Thyroid gland (tissue), 4 donors: ENCODE data around the gene ADAM29.

Source experiments
- POLR2A ChIP-seq, 2 donors: fragments of 450-650 bp; IDR thresholded peaks; one replicate each; pipeline ENCODE4 v1.6.1; 2017; ENCODE audit warnings: antibody characterized with exemption in 2 of 2, mild to moderate bottlenecking in 2 of 2, moderate library complexity in 1 of 2
- TF ChIP-seq, protein P1 (sequence below), 6 experiments: fragments of 200-600 bp in 3 of 6; fragments of 450-650 bp in 3 of 6; sonication (generic) in 3 of 6; IDR thresholded peaks; one replicate each; pipeline ENCODE4 v1.5.1; 2016 to 2019; ENCODE audit warnings: antibody characterized with exemption in 6 of 6, mild to moderate bottlenecking in 2 of 6, inconsistent platforms in 1 of 6, moderate library complexity in 1 of 6

DNA sequence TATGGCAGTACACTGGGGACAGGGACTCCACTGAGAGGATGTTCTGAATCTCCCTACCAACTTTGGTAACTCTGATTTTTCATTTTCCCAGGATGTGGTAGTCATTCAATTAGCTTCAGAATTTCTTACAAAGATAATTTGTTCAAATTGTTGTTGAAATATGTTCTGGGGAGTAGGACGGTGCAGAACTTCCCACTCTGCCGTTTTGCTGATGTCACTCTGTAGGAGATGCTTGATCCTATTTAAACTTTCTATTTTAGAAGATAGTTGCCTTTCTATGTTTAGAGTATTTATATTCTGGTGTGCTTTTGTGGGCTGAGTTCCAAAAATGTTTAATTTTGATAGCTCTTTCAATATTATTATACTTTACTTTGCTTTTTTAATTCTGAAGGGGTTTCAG is 55.2 kb downstream of the ADAM29 start:
- TF ChIP-seq, protein P1, sequence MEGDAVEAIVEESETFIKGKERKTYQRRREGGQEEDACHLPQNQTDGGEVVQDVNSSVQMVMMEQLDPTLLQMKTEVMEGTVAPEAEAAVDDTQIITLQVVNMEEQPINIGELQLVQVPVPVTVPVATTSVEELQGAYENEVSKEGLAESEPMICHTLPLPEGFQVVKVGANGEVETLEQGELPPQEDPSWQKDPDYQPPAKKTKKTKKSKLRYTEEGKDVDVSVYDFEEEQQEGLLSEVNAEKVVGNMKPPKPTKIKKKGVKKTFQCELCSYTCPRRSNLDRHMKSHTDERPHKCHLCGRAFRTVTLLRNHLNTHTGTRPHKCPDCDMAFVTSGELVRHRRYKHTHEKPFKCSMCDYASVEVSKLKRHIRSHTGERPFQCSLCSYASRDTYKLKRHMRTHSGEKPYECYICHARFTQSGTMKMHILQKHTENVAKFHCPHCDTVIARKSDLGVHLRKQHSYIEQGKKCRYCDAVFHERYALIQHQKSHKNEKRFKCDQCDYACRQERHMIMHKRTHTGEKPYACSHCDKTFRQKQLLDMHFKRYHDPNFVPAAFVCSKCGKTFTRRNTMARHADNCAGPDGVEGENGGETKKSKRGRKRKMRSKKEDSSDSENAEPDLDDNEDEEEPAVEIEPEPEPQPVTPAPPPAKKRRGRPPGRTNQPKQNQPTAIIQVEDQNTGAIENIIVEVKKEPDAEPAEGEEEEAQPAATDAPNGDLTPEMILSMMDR (IDR thresholded peaks at IDR 0.05): no peak
- no peak for TF ChIP-seq POLR2A (IDR thresholded peaks at IDR 0.05)
